GM13976 (cell line): Measurements from ENCODE around the gene ATOSA.

Source experiments
- DNase-seq: peaks from one replicate; pipeline ENCODE4 v3.0.0; 2012; ENCODE audit warnings: low spot score
- in situ Hi-C: fragments of 300-500 bp; cut with MboI; formaldehyde crosslinking; loops from one replicate; pipeline ENCODE4 v1.12.0; 2022; ENCODE audit warnings: low sequenced_read_pairs, mixed read lengths, inconsistent platforms; ENCODE audit not compliant: unreplicated experiment
- TF ChIP-seq, protein P1 (sequence below): IDR thresholded peaks from 2 replicates; pipeline ENCODE4 v1.5.1; 2012; ENCODE audit warnings: borderline replicate concordance, mild to moderate bottlenecking; ENCODE audit not compliant: insufficient read depth; ENCODE audit errors: extremely low read depth, missing control alignments, control extremely low read depth

ATOSA gene

DNA sequence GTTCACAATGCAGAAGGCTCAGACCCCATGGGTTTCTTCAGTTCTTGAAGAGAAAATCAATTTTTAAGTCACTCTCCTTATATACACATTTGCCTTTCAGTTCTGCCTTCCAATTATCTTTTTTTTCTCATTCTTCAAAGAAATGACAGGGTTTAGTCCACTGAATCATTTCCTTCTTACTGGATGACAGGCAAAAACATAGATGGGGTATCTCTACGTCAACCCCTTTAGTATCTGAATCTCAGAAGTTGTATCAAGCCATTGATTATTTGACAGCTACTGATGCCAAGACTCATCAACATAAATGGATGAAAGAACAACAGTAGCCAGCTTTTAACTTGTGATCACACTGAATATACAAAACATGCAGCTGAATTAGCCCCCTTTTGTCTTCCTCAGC is 6.5 kb downstream of the ATOSA start:
- DNase-seq = no peak
- in situ Hi-C loops = no loop called here
- TF ChIP-seq, protein P1, sequence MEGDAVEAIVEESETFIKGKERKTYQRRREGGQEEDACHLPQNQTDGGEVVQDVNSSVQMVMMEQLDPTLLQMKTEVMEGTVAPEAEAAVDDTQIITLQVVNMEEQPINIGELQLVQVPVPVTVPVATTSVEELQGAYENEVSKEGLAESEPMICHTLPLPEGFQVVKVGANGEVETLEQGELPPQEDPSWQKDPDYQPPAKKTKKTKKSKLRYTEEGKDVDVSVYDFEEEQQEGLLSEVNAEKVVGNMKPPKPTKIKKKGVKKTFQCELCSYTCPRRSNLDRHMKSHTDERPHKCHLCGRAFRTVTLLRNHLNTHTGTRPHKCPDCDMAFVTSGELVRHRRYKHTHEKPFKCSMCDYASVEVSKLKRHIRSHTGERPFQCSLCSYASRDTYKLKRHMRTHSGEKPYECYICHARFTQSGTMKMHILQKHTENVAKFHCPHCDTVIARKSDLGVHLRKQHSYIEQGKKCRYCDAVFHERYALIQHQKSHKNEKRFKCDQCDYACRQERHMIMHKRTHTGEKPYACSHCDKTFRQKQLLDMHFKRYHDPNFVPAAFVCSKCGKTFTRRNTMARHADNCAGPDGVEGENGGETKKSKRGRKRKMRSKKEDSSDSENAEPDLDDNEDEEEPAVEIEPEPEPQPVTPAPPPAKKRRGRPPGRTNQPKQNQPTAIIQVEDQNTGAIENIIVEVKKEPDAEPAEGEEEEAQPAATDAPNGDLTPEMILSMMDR = no peak

DNA sequence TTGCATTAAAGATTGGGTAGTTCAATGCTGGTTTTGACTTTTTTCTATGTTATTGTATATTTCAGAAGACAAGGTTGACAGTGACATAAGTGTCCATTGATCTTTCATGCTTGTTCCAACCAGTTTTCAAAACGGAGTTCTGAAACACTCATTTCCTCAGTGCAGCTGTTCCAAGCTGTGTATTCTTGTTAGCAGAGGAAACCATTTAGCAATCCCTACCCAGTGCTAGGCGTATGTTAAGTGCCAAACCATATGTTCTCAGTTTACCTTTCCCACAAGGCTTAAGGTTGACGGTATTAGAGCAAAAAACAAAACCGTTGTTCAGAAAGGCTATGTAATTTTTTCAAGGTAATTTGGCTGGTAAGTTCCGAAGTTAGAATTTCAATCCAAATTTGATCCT is 9.1 kb downstream of the ATOSA start:
- in situ Hi-C loops = no loop called here
- no peak for DNase-seq
- TF ChIP-seq, protein P1 = no peak

GRCh38 chr15:52668133-52668532 is 11.1 kb downstream of the ATOSA start:
- TF ChIP-seq, protein P1 = no peak
- DNase-seq = no peak
- in situ Hi-C loops = no loop called here

DNA sequence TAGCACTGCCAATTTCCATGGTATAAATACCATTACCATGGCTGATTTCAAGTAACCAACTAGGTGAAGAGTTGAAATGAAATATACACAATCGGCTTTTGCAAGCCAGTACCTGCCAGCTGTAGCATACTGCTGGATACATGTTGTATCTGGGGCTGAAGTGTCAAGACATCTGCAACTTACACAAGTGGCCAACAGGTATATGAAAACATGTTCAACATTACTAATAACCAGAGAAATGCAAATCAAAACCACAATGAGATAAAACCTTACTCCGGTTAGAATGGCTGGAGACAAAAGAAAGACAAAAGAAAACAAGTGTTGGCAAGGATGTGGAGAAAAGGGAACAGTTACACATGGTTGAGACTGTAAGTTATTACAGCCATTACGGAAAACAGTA is 11.6 kb downstream of the ATOSA start:
- in situ Hi-C loops = no loop called here
- TF ChIP-seq, protein P1 = no peak
- no peak for DNase-seq

GRCh38 chr15:52663536-52664294 is 15.5 kb downstream of the ATOSA start:
- in situ Hi-C loops = no loop called here
- no peak for DNase-seq
- TF ChIP-seq, protein P1 = no peak

DNA sequence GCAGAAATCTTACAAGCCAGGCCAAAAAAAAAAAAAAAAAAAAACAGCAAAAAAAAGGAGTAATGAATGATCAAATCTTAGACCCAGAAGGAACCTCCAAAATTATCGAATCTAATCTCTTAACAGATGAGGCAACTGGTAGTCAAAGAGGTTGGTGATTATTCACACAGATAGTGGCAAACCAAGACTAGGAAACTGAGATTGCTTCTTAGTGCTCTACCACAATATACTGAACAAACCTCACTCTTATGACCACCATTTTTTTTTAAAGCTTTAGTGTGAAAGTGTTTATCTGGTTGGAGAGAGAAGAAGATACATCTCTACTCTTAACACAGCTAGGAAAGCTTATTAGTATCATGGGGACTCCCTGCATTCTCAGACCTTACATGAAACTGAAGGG is 17.3 kb downstream of the ATOSA start:
- TF ChIP-seq, protein P1 = no peak
- no peak for DNase-seq
- in situ Hi-C loops = no loop called here
